Nephron (organoid): ENCODE measurements around the gene DDX42.
"Not testable (repeated sequence)": the region's sequence is repeated elsewhere in the genome, so short reads cannot be mapped to it uniquely, and the experiment has no call there.

ENCODE experiments used
- H3K27ac Mint-ChIP-seq, 3 experiments: 2 replicates each; pipeline ENCODE4 v1.8.0; 2020; ENCODE audit warnings: mixed read lengths in 3 of 3, mild to moderate bottlenecking in 2 of 3, moderate library complexity in 1 of 3
- H3K27me3 Mint-ChIP-seq: 2 replicates; pipeline ENCODE4 v1.8.0; 2021; ENCODE audit warnings: low read depth, mild to moderate bottlenecking, moderate library complexity, mixed read lengths
- H3K36me3 Mint-ChIP-seq: 2 replicates; pipeline ENCODE4 v1.8.0; 2020; ENCODE audit warnings: low read depth, mixed read lengths
- H3K4me1 Mint-ChIP-seq: 2 replicates; pipeline ENCODE4 v1.8.0; 2020; ENCODE audit warnings: mixed read lengths
- H3K4me3 Mint-ChIP-seq, 3 experiments: 2 replicates each; pipeline ENCODE4 v1.8.0; 2020; ENCODE audit warnings: mild to moderate bottlenecking in 3 of 3, mixed read lengths in 3 of 3, moderate library complexity in 2 of 3
- H3K9me3 Mint-ChIP-seq: 2 replicates; pipeline ENCODE4 v1.8.0; 2020; ENCODE audit warnings: mixed read lengths
- CTCF ChIP-seq, 3 experiments: fragments of 200-600 bp; sonication (generic); IDR thresholded peaks; one replicate each; pipeline ENCODE4 v1.5.0; 2021; ENCODE audit warnings: antibody characterized with exemption in 3 of 3; ENCODE audit not compliant: unreplicated experiment in 3 of 3

The DDX42 gene

GRCh38 chr17:63855185-63855584, 81.2 kb downstream of the DDX42 start:
- no peak for TF ChIP-seq CTCF (IDR thresholded peaks at IDR 0.05; ENCODE audit: unreplicated experiment in 3 of 3)
- Mint-ChIP-seq H3K4me1 (no peaks in the 10 kb centered on the region), H3K4me3 (no peak overlapping the region), H3K36me3 (no peaks in the 10 kb centered on the region), H3K27ac (no peak overlapping the region), H3K9me3 (no peaks in the 10 kb centered on the region), H3K27me3 (peaks cover 25% of the 10 kb centered on the region)

GRCh38 chr17:63856425-63856824, 82.5 kb downstream of the DDX42 start:
- not testable (repeated sequence) for H3K4me1 Mint-ChIP-seq, H3K27ac Mint-ChIP-seq, H3K36me3 Mint-ChIP-seq, H3K9me3 Mint-ChIP-seq, H3K4me3 Mint-ChIP-seq
- H3K27me3 Mint-ChIP-seq, result peaks cover 26% of the 10 kb centered on the region

GRCh38 chr17:63859257-63859656, 85.3 kb downstream of the DDX42 start:
- Mint-ChIP-seq H3K4me3 (no peak overlapping the region), H3K27me3 (peaks cover 26% of the 10 kb centered on the region), H3K36me3 (no peaks in the 10 kb centered on the region), H3K9me3 (no peaks in the 10 kb centered on the region), H3K4me1 (no peaks in the 10 kb centered on the region), H3K27ac (no peak overlapping the region)
- TF ChIP-seq CTCF (IDR thresholded peaks at IDR 0.05; ENCODE audit: unreplicated experiment in 3 of 3), result no peak

GRCh38 chr17:63866625-63867024, 92.7 kb downstream of the DDX42 start:
- H3K27ac Mint-ChIP-seq, H3K4me1 Mint-ChIP-seq, H3K4me3 Mint-ChIP-seq, H3K36me3 Mint-ChIP-seq, H3K27me3 Mint-ChIP-seq, H3K9me3 Mint-ChIP-seq: not testable (repeated sequence)
